ENCODE results near the gene CYP3A7. TPM values are rescaled to one million over a fixed set of nuclear protein-coding genes. Genes with fewer than 3 reads are reported as not detected.
"Not testable (repeated sequence)": the region's sequence is repeated elsewhere in the genome, so short reads cannot be mapped to it uniquely, and the experiment has no call there.

CYP3A7 gene
- total RNA-seq, 2 donors from 2014 or later, result not detected

DNA sequence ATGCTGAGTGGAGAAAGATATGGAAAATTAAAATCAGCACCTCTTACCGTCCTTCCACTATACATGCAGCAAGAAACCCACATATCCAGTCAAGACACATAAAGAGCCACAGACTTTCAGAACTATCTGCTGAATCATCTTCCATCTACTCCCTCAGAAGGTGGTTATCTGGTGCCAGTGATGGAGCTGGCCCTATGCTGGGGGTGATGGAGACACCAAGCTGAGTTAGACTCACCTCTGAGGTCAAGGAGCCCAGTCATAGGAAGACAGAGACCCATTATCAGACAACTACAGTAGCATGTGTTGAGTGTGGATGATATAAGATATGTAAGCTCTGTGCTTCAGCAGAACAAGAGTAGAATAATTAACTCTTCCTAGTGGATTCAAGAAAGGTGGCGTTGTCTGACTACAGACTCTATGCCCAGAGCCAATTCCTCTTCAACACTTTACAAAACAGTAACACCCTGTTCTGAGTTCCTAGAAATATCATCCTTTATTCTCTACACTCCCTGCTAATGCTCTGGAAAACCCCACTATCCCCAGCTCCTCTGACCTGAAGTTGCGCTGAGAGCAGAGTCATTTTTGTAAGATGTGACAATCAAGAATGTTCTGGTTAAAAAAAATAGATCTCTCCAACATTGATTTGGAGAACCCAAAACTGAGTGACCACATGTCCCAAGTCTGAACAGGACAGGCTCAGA, 69.5 kb downstream of the CYP3A7 start:
- Histone ChIP-seq H3K9ac (ENCODE audit: low read depth in 2 of 2, low read length in 2 of 2) (no peak overlapping the region), H3K36me3 (no peaks in the 10 kb centered on the region), H3K27me3 (no peaks in the 10 kb centered on the region), H3K4me3 (no peak overlapping the region), H3K9me3 (no peaks in the 10 kb centered on the region), H3K27ac (no peak overlapping the region), H3K4me1 (no peaks in the 10 kb centered on the region)
- intact Hi-C loops (cut with DNase I), result no loop called here
- TF ChIP-seq, protein P1, sequence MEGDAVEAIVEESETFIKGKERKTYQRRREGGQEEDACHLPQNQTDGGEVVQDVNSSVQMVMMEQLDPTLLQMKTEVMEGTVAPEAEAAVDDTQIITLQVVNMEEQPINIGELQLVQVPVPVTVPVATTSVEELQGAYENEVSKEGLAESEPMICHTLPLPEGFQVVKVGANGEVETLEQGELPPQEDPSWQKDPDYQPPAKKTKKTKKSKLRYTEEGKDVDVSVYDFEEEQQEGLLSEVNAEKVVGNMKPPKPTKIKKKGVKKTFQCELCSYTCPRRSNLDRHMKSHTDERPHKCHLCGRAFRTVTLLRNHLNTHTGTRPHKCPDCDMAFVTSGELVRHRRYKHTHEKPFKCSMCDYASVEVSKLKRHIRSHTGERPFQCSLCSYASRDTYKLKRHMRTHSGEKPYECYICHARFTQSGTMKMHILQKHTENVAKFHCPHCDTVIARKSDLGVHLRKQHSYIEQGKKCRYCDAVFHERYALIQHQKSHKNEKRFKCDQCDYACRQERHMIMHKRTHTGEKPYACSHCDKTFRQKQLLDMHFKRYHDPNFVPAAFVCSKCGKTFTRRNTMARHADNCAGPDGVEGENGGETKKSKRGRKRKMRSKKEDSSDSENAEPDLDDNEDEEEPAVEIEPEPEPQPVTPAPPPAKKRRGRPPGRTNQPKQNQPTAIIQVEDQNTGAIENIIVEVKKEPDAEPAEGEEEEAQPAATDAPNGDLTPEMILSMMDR (IDR thresholded peaks at IDR 0.05), result no peak
- no peak for DNase-seq

DNA sequence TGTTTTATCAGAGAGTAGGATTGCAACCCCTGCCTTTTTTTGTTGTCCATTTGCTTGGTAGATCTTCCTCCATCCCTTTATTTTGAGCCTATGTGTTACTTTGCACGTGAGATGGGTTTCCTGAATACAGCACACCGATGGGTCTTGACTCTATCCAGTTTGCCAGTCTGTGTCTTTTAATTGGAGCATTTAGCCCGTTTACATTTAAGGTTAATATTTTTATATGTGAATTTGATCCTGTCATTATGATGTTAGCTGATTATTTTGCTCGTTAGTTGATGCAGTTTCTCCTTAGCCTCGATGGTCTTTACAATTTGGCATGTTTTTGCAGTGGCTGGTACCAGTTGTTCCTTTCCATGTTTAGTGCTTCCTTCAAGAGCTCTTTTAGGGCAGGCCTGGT, 77.1 kb downstream of the CYP3A7 start:
- H3K9me3 ChIP-seq; H3K36me3 ChIP-seq; intact Hi-C loops (cut with DNase I); H3K27me3 ChIP-seq; H3K9ac ChIP-seq (ENCODE audit: low read depth in 2 of 2, low read length in 2 of 2); DNase-seq; H3K4me3 ChIP-seq; H3K27ac ChIP-seq; H3K4me1 ChIP-seq: not testable (repeated sequence)

Other genes starting within 250 kb of the CYP3A7 start
- 10 to 100 TPM; 26.4 to 29.8 TPM for gene ZNF394, start 234.9 kb downstream of the CYP3A7 start, total RNA-seq
- gene ZKSCAN5, start 230.5 kb downstream of the CYP3A7 start, total RNA-seq, result 1 to 10 TPM; 5.6 to 6.6 TPM
- gene FAM200A, start 183.1 kb downstream of the CYP3A7 start, total RNA-seq, result 1 to 10 TPM; 4.1 to 5.0 TPM
- 10 to 100 TPM; 41.8 to 50.7 TPM for gene ZNF655, start 176.6 kb downstream of the CYP3A7 start, total RNA-seq
- under 1 TPM in 1 of 2 donors, not detected in 1; 0.74 TPM for gene TMEM225B, start 136.9 kb downstream of the CYP3A7 start, total RNA-seq
- 10 to 100 TPM; 10.4 to 20.2 TPM for gene ZSCAN25, start 118.2 kb downstream of the CYP3A7 start, total RNA-seq
- gene CYP3A5, start 55.2 kb downstream of the CYP3A7 start, total RNA-seq, result 100 to 1,000 TPM in 1 of 2 donors, 10 to 100 TPM in 1; 52.6 to 112 TPM
- 1 to 10 TPM in 1 of 2 donors, under 1 TPM in 1; 0.67 to 1.4 TPM for gene CYP3A4, start 49.0 kb upstream of the CYP3A7 start, total RNA-seq
- not detected for gene CYP3A43, start 92.8 kb upstream of the CYP3A7 start, total RNA-seq
- not detected for gene OR2AE1, start 141.8 kb upstream of the CYP3A7 start, total RNA-seq
- 10 to 100 TPM; 23.8 to 23.9 TPM for gene TRIM4, start 184.3 kb upstream of the CYP3A7 start, total RNA-seq
- not detected for gene GJC3, start 194.4 kb upstream of the CYP3A7 start, total RNA-seq
- 1 to 10 TPM; 2.5 to 4.6 TPM for gene AZGP1, start 240.8 kb upstream of the CYP3A7 start, total RNA-seq

All from colonic mucosa (tissue), 4 donors.